Activated naive CD4-positive, alpha-beta T cell treated with anti-CD3 and anti-CD28 coated beads, Interleukin-2, amount 10 ng/mL, durations not matched to agents 7 days and 5 days (primary cell): ENCODE data around the gene ARL3.
"Not testable (repeated sequence)": the region's sequence is repeated elsewhere in the genome, so short reads cannot be mapped to it uniquely, and the experiment has no call there.

Source experiments
- CTCF ChIA-PET: fragments of 350-600 bp; sonication (Branson Sonifier 250); formaldehyde crosslinking; loops from one replicate; lab custom pipeline; 2021; ENCODE audit warnings: antibody characterized with exemption; lab: Charles Lee
- DNase-seq: peaks from one replicate; pipeline ENCODE4 v3.0.0-alpha.2; 2020
- H3K27ac Mint-ChIP-seq: one replicate; pipeline ENCODE4 v1.8.0; 2021; ENCODE audit warnings: mild to moderate bottlenecking, moderate library complexity, mixed read lengths
- H3K27me3 Mint-ChIP-seq: one replicate; pipeline ENCODE4 v1.8.0; 2021; ENCODE audit warnings: mild to moderate bottlenecking, mixed read lengths
- H3K36me3 Mint-ChIP-seq: one replicate; pipeline ENCODE4 v1.8.0; 2021; ENCODE audit warnings: mixed read lengths
- H3K4me1 Mint-ChIP-seq: one replicate; pipeline ENCODE4 v1.8.0; 2021; ENCODE audit warnings: mixed read lengths
- H3K4me3 Mint-ChIP-seq: one replicate; pipeline ENCODE4 v1.8.0; 2021; ENCODE audit warnings: mild to moderate bottlenecking, moderate library complexity, mixed read lengths
- H3K9me3 Mint-ChIP-seq: one replicate; pipeline ENCODE4 v1.8.0; 2021; ENCODE audit warnings: mixed read lengths

ARL3 gene

GRCh38 chr10:102669206-102670064, 44.8 kb downstream of the ARL3 start:
- no peaks in the 10 kb centered on the region for H3K27me3 Mint-ChIP-seq
- no peak for DNase-seq
- no peak overlapping the region for H3K4me3 Mint-ChIP-seq
- peaks cover 36% of the 10 kb centered on the region for H3K4me1 Mint-ChIP-seq
- H3K27ac Mint-ChIP-seq = no peak overlapping the region
- H3K36me3 Mint-ChIP-seq = no peaks in the 10 kb centered on the region
- H3K9me3 Mint-ChIP-seq = no peaks in the 10 kb centered on the region
- CTCF ChIA-PET = interaction anchor here (1.0 to 3.3 kb wide), 7 partner anchors 9 to 43 kb away, joined by 4 to 14 read pairs (median 5); partner anchors contain the start of gene TRIM8

GRCh38 chr10:102668326-102669107, 45.7 kb downstream of the ARL3 start:
- no peak overlapping the region for H3K4me3 Mint-ChIP-seq
- no peaks in the 10 kb centered on the region for H3K27me3 Mint-ChIP-seq
- H3K9me3 Mint-ChIP-seq = no peaks in the 10 kb centered on the region
- H3K27ac Mint-ChIP-seq = no peak overlapping the region
- DNase-seq = no peak
- CTCF ChIA-PET = interaction anchor here (0.6 to 3.3 kb wide), 3 partner anchors 16 to 41 kb away, joined by 4 to 14 read pairs (median 14); partner anchors contain the start of gene TRIM8
- no peaks in the 10 kb centered on the region for H3K36me3 Mint-ChIP-seq
- H3K4me1 Mint-ChIP-seq = peaks cover 26% of the 10 kb centered on the region

DNA sequence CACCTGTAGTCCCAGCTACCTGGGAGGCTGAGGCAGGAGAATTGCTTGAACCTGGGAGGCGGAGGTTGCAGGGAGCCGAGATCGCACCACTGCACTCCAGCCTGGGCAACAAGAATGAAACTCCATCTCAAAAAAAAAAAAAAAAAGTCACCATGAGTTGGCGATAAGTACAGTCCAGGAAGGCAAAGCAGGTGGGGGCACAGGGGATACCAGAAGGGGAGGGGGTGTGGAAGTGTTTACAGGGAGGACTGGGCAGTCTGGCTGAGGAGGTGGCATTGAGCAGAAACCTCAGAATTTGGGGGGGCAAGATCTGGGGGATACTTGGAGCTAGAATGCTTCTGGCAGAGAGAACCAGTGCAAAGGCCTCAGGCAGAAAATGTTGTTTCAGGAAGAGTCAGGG, 46.8 kb downstream of the ARL3 start:
- H3K36me3 Mint-ChIP-seq, H3K27ac Mint-ChIP-seq, H3K4me3 Mint-ChIP-seq, DNase-seq, CTCF ChIA-PET, H3K9me3 Mint-ChIP-seq, H3K27me3 Mint-ChIP-seq: not testable (repeated sequence)
- H3K4me1 Mint-ChIP-seq = peaks cover 19% of the 10 kb centered on the region

GRCh38 chr10:102665904-102666509, 48.2 kb downstream of the ARL3 start:
- Mint-ChIP-seq H3K4me3 (no peak overlapping the region), H3K4me1 (peaks cover 32% of the 10 kb centered on the region), H3K9me3 (no peaks in the 10 kb centered on the region), H3K27ac (peak overlapping the region; percentile 58), H3K27me3 (no peaks in the 10 kb centered on the region), H3K36me3 (no peaks in the 10 kb centered on the region)
- CTCF ChIA-PET = interaction anchor here (1.1 to 1.2 kb wide), 2 partner anchors 15 to 22 kb away, joined by 3 read pairs; partner anchors contain the start of gene TRIM8
- DNase-seq = no peak

DNA sequence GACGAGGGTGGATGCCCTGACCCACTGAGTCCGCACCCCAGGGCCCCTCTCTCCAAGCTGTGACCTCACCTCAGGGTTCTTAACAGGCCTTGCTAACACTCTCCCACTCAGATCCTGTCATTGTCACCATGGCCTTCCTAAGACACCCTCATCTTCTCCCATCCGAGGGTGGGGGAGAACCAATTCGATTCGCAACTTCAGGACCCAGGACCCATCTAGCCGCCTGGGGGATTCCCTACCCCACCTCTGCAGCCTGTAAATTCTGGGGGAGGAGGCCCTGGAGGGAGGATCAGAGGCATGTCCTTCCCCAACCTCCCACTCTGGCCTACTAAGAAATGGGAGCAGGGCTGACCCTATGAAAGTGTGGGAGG, 52.6 kb downstream of the ARL3 start:
- H3K4me3 Mint-ChIP-seq = peak overlapping the region; percentile 31
- CTCF ChIA-PET = interaction anchor here (1.0 to 2.2 kb wide), 5 partner anchors 9 to 52 kb away, joined by 3 to 12 read pairs (median 5); partner anchors contain the start of genes ARL3 and SFXN2
- no peaks in the 10 kb centered on the region for H3K9me3 Mint-ChIP-seq
- DNase-seq = no peak
- no peaks in the 10 kb centered on the region for H3K27me3 Mint-ChIP-seq
- H3K36me3 Mint-ChIP-seq = peaks cover 18% of the 10 kb centered on the region
- H3K27ac Mint-ChIP-seq = peak overlapping the region; percentile 87
- H3K4me1 Mint-ChIP-seq = peaks cover 49% of the 10 kb centered on the region

- H3K4me1 Mint-ChIP-seq = peaks cover 49% of the 10 kb centered on the region
- DNase-seq = peak; percentile 80
- CTCF ChIA-PET = interaction anchor here (0.6 to 2.2 kb wide), 8 partner anchors 9 to 53 kb away, joined by 3 to 12 read pairs (median 4); partner anchors contain the start of genes ARL3, SFXN2 and TRIM8
- peaks cover 20% of the 10 kb centered on the region for H3K36me3 Mint-ChIP-seq
- H3K27ac Mint-ChIP-seq = peak overlapping the region; percentile 87
- peak overlapping the region; percentile 37 for H3K4me3 Mint-ChIP-seq
- H3K9me3 Mint-ChIP-seq = no peaks in the 10 kb centered on the region
- no peaks in the 10 kb centered on the region for H3K27me3 Mint-ChIP-seq
Measured at GRCh38 chr10:102660888-102661657, 53.1 kb downstream of the ARL3 start.

- Mint-ChIP-seq H3K27me3 (no peaks in the 10 kb centered on the region), H3K4me1 (peaks cover 51% of the 10 kb centered on the region), H3K4me3 (no peak overlapping the region), H3K27ac (peak overlapping the region; percentile 70), H3K9me3 (no peaks in the 10 kb centered on the region), H3K36me3 (peaks cover 34% of the 10 kb centered on the region)
- DNase-seq = no peak
- CTCF ChIA-PET = interaction anchor here (0.7 to 1.8 kb wide), 3 partner anchors 9 to 15 kb away, joined by 3 to 6 read pairs (median 5); partner anchors contain the start of gene TRIM8
Measured at GRCh38 chr10:102658802-102659201, 55.4 kb downstream of the ARL3 start.

DNA sequence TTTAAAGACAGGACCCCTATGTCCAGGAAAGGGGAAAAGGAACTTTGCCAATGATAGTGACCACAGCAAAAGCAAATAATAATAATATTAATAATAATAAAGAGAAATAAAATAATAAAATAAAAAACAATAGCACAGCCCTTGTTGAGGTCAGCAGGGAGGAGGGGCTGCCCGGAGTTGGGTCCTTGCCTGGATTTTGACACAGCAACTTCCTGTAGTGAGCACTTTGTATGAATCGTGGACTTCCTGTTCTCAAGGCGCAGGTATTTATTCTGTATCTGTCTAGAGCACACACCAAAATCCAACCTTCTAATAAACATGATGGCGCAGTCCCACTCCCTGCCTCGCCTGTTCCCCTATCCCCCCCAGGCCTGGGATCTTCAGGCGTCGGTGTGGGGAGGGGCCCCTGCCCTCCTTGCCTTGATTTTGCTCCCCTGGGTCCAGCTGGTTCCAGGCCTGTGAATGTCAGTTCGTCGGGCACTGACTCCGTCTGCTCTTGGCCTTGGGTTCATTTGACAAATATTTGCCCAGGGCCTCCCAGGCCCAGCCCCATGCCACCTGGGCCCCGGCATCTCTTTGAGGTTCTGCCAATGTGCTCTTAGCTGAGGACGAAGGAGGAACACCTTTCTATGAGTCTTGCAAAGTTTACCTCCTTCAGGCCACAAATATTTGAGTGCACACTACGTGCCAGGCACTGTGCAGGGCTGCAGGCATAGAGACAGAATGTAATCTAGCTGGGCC, 56.0 kb downstream of the ARL3 start:
- Mint-ChIP-seq H3K36me3 (peaks cover 41% of the 10 kb centered on the region), H3K4me1 (peaks cover 58% of the 10 kb centered on the region), H3K9me3 (no peaks in the 10 kb centered on the region), H3K4me3 (no peak overlapping the region), H3K27ac (peak overlapping the region; percentile 70), H3K27me3 (no peaks in the 10 kb centered on the region)
- DNase-seq = no peak
- CTCF ChIA-PET = interaction anchor here (0.7 to 1.8 kb wide), 3 partner anchors 8 to 16 kb away, joined by 3 to 6 read pairs (median 5); partner anchors contain the start of gene TRIM8

DNA sequence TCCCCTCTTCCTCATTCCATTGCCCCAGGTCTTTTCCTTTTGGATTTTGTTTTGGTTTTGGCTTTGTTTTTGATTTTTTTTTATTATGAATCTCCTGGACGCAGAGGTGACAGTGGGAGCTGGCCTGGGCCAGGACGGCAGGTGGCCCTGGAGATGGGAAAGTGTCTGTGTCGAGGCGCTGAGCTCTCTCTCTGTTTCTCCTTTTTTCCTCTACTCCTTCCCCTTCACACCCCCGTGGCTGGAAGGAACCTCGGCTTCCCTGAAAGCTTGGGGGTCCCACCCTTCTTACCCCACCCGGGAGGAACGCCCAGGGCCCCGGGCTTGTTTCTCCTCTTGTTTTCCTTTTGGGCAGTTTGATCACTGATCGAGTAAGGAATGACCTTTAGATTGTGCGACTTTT, 56.7 kb downstream of the ARL3 start:
- Mint-ChIP-seq H3K4me1 (peaks cover 62% of the 10 kb centered on the region), H3K27me3 (no peaks in the 10 kb centered on the region), H3K4me3 (no peak overlapping the region), H3K9me3 (no peaks in the 10 kb centered on the region), H3K27ac (peak overlapping the region; percentile 52), H3K36me3 (peaks cover 45% of the 10 kb centered on the region)
- no peak for DNase-seq
- CTCF ChIA-PET = interaction anchor here (1.8 kb wide), 1 partner anchor 12 kb away, joined by 6 read pairs; the partner anchor contains the start of gene TRIM8

- DNase-seq = no peak
- Mint-ChIP-seq H3K36me3 (peaks cover 50% of the 10 kb centered on the region), H3K4me3 (no peak overlapping the region), H3K27me3 (no peaks in the 10 kb centered on the region), H3K4me1 (peaks cover 64% of the 10 kb centered on the region), H3K27ac (no peak overlapping the region), H3K9me3 (no peaks in the 10 kb centered on the region)
- CTCF ChIA-PET = interaction anchor here (1.2 to 1.8 kb wide), 2 partner anchors 11 to 12 kb away, joined by 3 to 6 read pairs; partner anchors contain the start of gene TRIM8
Measured at GRCh38 chr10:102656791-102657371, 57.3 kb downstream of the ARL3 start.

- CTCF ChIA-PET = interaction anchor here (1.2 kb wide), 1 partner anchor 10 kb away, joined by 3 read pairs; no protein-coding TSS in a partner anchor
- Mint-ChIP-seq H3K4me1 (peaks cover 64% of the 10 kb centered on the region), H3K27me3 (no peaks in the 10 kb centered on the region), H3K36me3 (peaks cover 50% of the 10 kb centered on the region), H3K9me3 (no peaks in the 10 kb centered on the region), H3K4me3 (no peak overlapping the region), H3K27ac (no peak overlapping the region)
- no peak for DNase-seq
Measured at GRCh38 chr10:102656026-102656425, 58.2 kb downstream of the ARL3 start.

DNA sequence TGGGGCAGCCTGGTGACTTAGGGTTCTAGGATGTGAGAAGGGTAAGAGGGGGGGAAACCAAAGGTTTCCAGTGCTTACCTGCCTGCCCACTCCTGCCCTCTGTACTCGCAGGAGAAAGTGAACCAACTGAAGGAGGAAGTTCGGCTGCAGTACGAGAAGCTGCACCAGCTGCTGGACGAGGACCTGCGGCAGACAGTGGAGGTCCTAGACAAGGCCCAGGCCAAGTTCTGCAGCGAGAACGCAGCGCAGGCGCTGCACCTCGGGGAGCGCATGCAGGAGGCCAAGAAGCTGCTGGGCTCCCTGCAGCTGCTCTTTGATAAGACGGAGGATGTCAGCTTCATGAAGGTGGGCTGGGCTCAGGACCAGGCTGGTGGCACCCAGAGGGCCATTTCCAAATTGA, 59.2 kb downstream of the ARL3 start:
- Mint-ChIP-seq H3K4me1 (peaks cover 64% of the 10 kb centered on the region), H3K27ac (no peak overlapping the region), H3K27me3 (no peaks in the 10 kb centered on the region), H3K4me3 (no peak overlapping the region), H3K9me3 (no peaks in the 10 kb centered on the region), H3K36me3 (peaks cover 50% of the 10 kb centered on the region)
- CTCF ChIA-PET = interaction anchor here (1.6 kb wide), 1 partner anchor 10 kb away, joined by 4 read pairs; the partner anchor contains the start of gene TRIM8
- no peak for DNase-seq
